GM19023 (cell line): ENCODE measurements around the gene CD19.
"Not testable (repeated sequence)": the region's sequence is repeated elsewhere in the genome, so short reads cannot be mapped to it uniquely, and the experiment has no call there.

ENCODE experiments used
- ATAC-seq: cut with Tn5 transposase; IDR thresholded peaks from one replicate; pipeline ENCODE4 v1.9.1; 2021; ENCODE audit warnings: mild to moderate bottlenecking, moderate library complexity; ENCODE audit not compliant: unreplicated experiment

Gene CD19

GRCh38 chr16:28931801-28932225 lies at the start of gene CD19:
CD19 (plus strand) TSS chr16:28931971; CDS start chr16:28932001, 30 bp downstream.
- ATAC-seq = no peak

GRCh38 chr16:28882551-28883160 lies 49.1 kb upstream of the CD19 start:
- no peak for ATAC-seq

- no peak for ATAC-seq
Observed at GRCh38 chr16:28883221-28883996, 48.4 kb upstream of the CD19 start.

- no peak for ATAC-seq
Observed at GRCh38 chr16:28884045-28884444, 47.7 kb upstream of the CD19 start.

- no peak for ATAC-seq
Observed at GRCh38 chr16:28886945-28887344, 44.8 kb upstream of the CD19 start.

GRCh38 chr16:28890355-28890754 lies 41.4 kb upstream of the CD19 start:
- not testable (repeated sequence) for ATAC-seq

- ATAC-seq = no peak
Observed at GRCh38 chr16:28891964-28892890, 39.5 kb upstream of the CD19 start.

GRCh38 chr16:28893291-28893690 lies 38.5 kb upstream of the CD19 start:
- no peak for ATAC-seq

- ATAC-seq = no peak
Observed at GRCh38 chr16:28895609-28896008, 36.2 kb upstream of the CD19 start.

GRCh38 chr16:28897826-28898225 lies 33.9 kb upstream of the CD19 start:
- ATAC-seq = no peak

- ATAC-seq = no peak
Observed at GRCh38 chr16:28898266-28898665, 33.5 kb upstream of the CD19 start.

- no peak for ATAC-seq
Observed at GRCh38 chr16:28898942-28899341, 32.8 kb upstream of the CD19 start.

- ATAC-seq = no peak
Observed at GRCh38 chr16:28899882-28900590, 31.7 kb upstream of the CD19 start.

- no peak for ATAC-seq
Observed at GRCh38 chr16:28900601-28901000, 31.2 kb upstream of the CD19 start.

- ATAC-seq = no peak
Observed at GRCh38 chr16:28901862-28902261, 29.9 kb upstream of the CD19 start.

- ATAC-seq = no peak
Observed at GRCh38 chr16:28902909-28903308, 28.9 kb upstream of the CD19 start.

- ATAC-seq = no peak
Observed at GRCh38 chr16:28903344-28904042, 28.3 kb upstream of the CD19 start.

- ATAC-seq = no peak
Observed at GRCh38 chr16:28904363-28904762, 27.4 kb upstream of the CD19 start.

- no peak for ATAC-seq
Observed at GRCh38 chr16:28904828-28905227, 26.9 kb upstream of the CD19 start.

- no peak for ATAC-seq
Observed at GRCh38 chr16:28905229-28905754, 26.5 kb upstream of the CD19 start.
